Nephron progenitor cell (in vitro differentiated cells): Measurements from ENCODE around the gene ZNF683.
"Not testable (repeated sequence)": the region's sequence is repeated elsewhere in the genome, so short reads cannot be mapped to it uniquely, and the experiment has no call there.

Source experiments
- DNase-seq: peaks from one replicate; pipeline ENCODE4 v3.0.0; 2021
- H3K27ac Mint-ChIP-seq: 2 replicates; pipeline ENCODE4 v1.8.0; 2021; ENCODE audit warnings: mild to moderate bottlenecking, moderate library complexity, mixed read lengths
- H3K27me3 Mint-ChIP-seq: 2 replicates; pipeline ENCODE4 v1.8.0; 2021; ENCODE audit warnings: mild to moderate bottlenecking, low read depth, mixed read lengths; ENCODE audit not compliant: poor library complexity
- H3K36me3 Mint-ChIP-seq: 2 replicates; pipeline ENCODE4 v1.8.0; 2021; ENCODE audit warnings: low read depth, mixed read lengths
- H3K4me1 Mint-ChIP-seq: 2 replicates; pipeline ENCODE4 v1.8.0; 2021; ENCODE audit warnings: mixed read lengths
- H3K4me3 Mint-ChIP-seq: 2 replicates; pipeline ENCODE4 v1.8.0; 2021; ENCODE audit warnings: mild to moderate bottlenecking, moderate library complexity, mixed read lengths
- H3K9me3 Mint-ChIP-seq: 2 replicates; pipeline ENCODE4 v1.8.0; 2021; ENCODE audit warnings: mild to moderate bottlenecking, moderate library complexity, mixed read lengths
- CTCF ChIP-seq: fragments of 200-600 bp; sonication (generic); IDR thresholded peaks from 2 replicates; pipeline ENCODE4 v1.5.0; 2021; ENCODE audit warnings: antibody characterized with exemption

The ZNF683 gene

GRCh38 chr1:26372611-26373010, at the start of gene ZNF683:
Gene ZNF683 (minus strand): TSS chr1:26372750. CDS start chr1:26368571, 4,179 bp downstream.
- not testable (repeated sequence) for H3K27ac Mint-ChIP-seq, DNase-seq, H3K9me3 Mint-ChIP-seq

GRCh38 chr1:26419494-26419893, 46.9 kb upstream of the ZNF683 start:
- no peaks in the 10 kb centered on the region for H3K9me3 Mint-ChIP-seq
- H3K4me1 Mint-ChIP-seq, result peaks cover 69% of the 10 kb centered on the region
- no peak overlapping the region for H3K27ac Mint-ChIP-seq
- no peak for TF ChIP-seq CTCF
- no peak for DNase-seq
- peak overlapping the region; percentile 4 for H3K4me3 Mint-ChIP-seq
- no peaks in the 10 kb centered on the region for H3K27me3 Mint-ChIP-seq
- H3K36me3 Mint-ChIP-seq, result peaks cover 31% of the 10 kb centered on the region

More at GRCh38 chr1:26372611-26373010, at the start of gene ZNF683:
- not testable (repeated sequence) for H3K4me1 Mint-ChIP-seq, H3K36me3 Mint-ChIP-seq, H3K4me3 Mint-ChIP-seq
- H3K27me3 Mint-ChIP-seq, result peaks cover 11% of the 10 kb centered on the region

- Mint-ChIP-seq H3K4me1 (peaks cover 75% of the 10 kb centered on the region), H3K27me3 (no peaks in the 10 kb centered on the region), H3K27ac (peak overlapping the region; percentile 72), H3K4me3 (peak overlapping the region; percentile 64), H3K9me3 (no peaks in the 10 kb centered on the region), H3K36me3 (peaks cover 37% of the 10 kb centered on the region)
- TF ChIP-seq CTCF, result no peak
- DNase-seq, result peak; percentile 42
Measured at GRCh38 chr1:26418865-26419349, 46.4 kb upstream of the ZNF683 start.

GRCh38 chr1:26417111-26417759, 44.7 kb upstream of the ZNF683 start:
- no peaks in the 10 kb centered on the region for H3K9me3 Mint-ChIP-seq
- H3K36me3 Mint-ChIP-seq, result peaks cover 49% of the 10 kb centered on the region
- TF ChIP-seq CTCF, result peak; percentile 84
- no peak overlapping the region for H3K27ac Mint-ChIP-seq
- peak overlapping the region; percentile 67 for H3K4me3 Mint-ChIP-seq
- peak; percentile 90 for DNase-seq
- H3K27me3 Mint-ChIP-seq, result no peaks in the 10 kb centered on the region
- peaks cover 86% of the 10 kb centered on the region for H3K4me1 Mint-ChIP-seq

GRCh38 chr1:26413031-26413430, 40.5 kb upstream of the ZNF683 start:
- no peaks in the 10 kb centered on the region for H3K9me3 Mint-ChIP-seq
- peaks cover 39% of the 10 kb centered on the region for H3K36me3 Mint-ChIP-seq
- H3K27ac Mint-ChIP-seq, result no peak overlapping the region
- H3K4me1 Mint-ChIP-seq, result peaks cover 77% of the 10 kb centered on the region
- peak overlapping the region; percentile 98 for H3K4me3 Mint-ChIP-seq
- H3K27me3 Mint-ChIP-seq, result no peaks in the 10 kb centered on the region
- DNase-seq, result no peak
- TF ChIP-seq CTCF, result no peak

- DNase-seq, result peak; percentile 39
- no peaks in the 10 kb centered on the region for H3K27me3 Mint-ChIP-seq
- H3K4me3 Mint-ChIP-seq, result peak overlapping the region; percentile 98
- TF ChIP-seq CTCF, result no peak
- H3K9me3 Mint-ChIP-seq, result no peaks in the 10 kb centered on the region
- peaks cover 69% of the 10 kb centered on the region for H3K4me1 Mint-ChIP-seq
- peaks cover 36% of the 10 kb centered on the region for H3K36me3 Mint-ChIP-seq
- peak overlapping the region; percentile 97 for H3K27ac Mint-ChIP-seq
Measured at GRCh38 chr1:26412180-26412840, 39.8 kb upstream of the ZNF683 start.
